ENCODE results near the gene GRK5. TPM values are rescaled to one million over a fixed set of nuclear protein-coding genes. Genes with fewer than 3 reads are reported as not detected.

The GRK5 gene
- total and polyA plus RNA-seq, 9 of the 15 experiments (the other 6 are each of a cell fraction or from before 2014, with no cell fraction given), result 0.46 to 0.83 (median 0.67) TPM; not detected in 2

GRCh38 chr10:119178372-119179119, 28.8 kb upstream of the GRK5 start, which contains the start of gene PRDX3 (continued):
- TF ChIP-seq ZBTB40 (IDR thresholded peaks at IDR 0.05), result peak; percentile 70
- no peak for TF ChIP-seq ZBTB40 (CRISPR knock-in tag; IDR thresholded peaks at IDR 0.05)
- TF ChIP-seq REST (IDR thresholded peaks at IDR 0.05; ENCODE audit: borderline replicate concordance), result no peak
- TF ChIP-seq REST (CRISPR knock-in tag; IDR thresholded peaks at IDR 0.05; ENCODE audit: low read depth), result peak; percentile 33; the same call in 1 of the 2 replicates
- no peak for TF ChIP-seq NFXL1 (CRISPR knock-in tag; IDR thresholded peaks at IDR 0.05)
- no peak for TF ChIP-seq RBM22 (IDR thresholded peaks at IDR 0.05; ENCODE audit: low read depth, low read length, poor library complexity, severe bottlenecking)
- no peak for TF ChIP-seq ESRRB (CRISPR knock-in tag; IDR thresholded peaks at IDR 0.05; ENCODE audit: borderline replicate concordance)
- no peak for TF ChIP-seq ZNF23 (CRISPR knock-in tag; IDR thresholded peaks at IDR 0.05)
- no peak for TF ChIP-seq XRCC3 (IDR thresholded peaks at IDR 0.05)
- TF ChIP-seq ZNF75A (CRISPR knock-in tag; IDR thresholded peaks at IDR 0.05), result no peak
- TF ChIP-seq GATAD2B (IDR thresholded peaks at IDR 0.05; ENCODE audit: borderline replicate concordance), result no peak

Measured in K562 (cell line).